ENCODE results near the gene CEACAM1.

The CEACAM1 gene

GRCh38 chr19:42472402-42473147 lies 55.7 kb downstream of the CEACAM1 start:
- Histone ChIP-seq H3K36me3 (no peaks in the 10 kb centered on the region), H3K9ac (peak overlapping the region in 5 of 11 experiments; percentile 79 to 82 (median 81); a peak in 7 of 22 replicates), H3K4me1 (peaks cover 32 to 100% (median 82%) of the 10 kb centered on the region in 10 experiments), H3K4me3 (no peak overlapping the region), H3K4me2 (peak overlapping the region in 10 of 11 experiments; percentile 6 to 95 (median 89); a peak in 18 of 22 replicates), H3K9me3 (replicated peaks in 1 of 11) (0 out of 22 replicates have a peak, but pooled peaks cover 0 to 5% (median 0%) of the 10 kb centered on the region in 11 experiments), H3K27me3 (no peaks in the 10 kb centered on the region), H3K27ac (peak overlapping the region in 9 of 11 experiments; percentile 79 to 97 (median 91); a peak in 17 of 22 replicates), H4K20me1 (no peaks in the 10 kb centered on the region)
- peak in 8 of 11 experiments; percentile 34 to 83 (median 50); a peak in 12 of 22 replicates for TF ChIP-seq Cebpa-rat (IDR thresholded peaks at IDR 0.05)

- Histone ChIP-seq H3K27ac (peak overlapping the region in 9 of 11 experiments; percentile 79 to 97 (median 91); a peak in 18 of 22 replicates), H3K27me3 (no peaks in the 10 kb centered on the region), H4K20me1 (no peaks in the 10 kb centered on the region; a peak in 2 of 22 replicates), H3K4me1 (peaks cover 40 to 100% (median 91%) of the 10 kb centered on the region in 10 experiments), H3K9ac (peak overlapping the region in 8 of 11 experiments; percentile 53 to 82 (median 80); a peak in 12 of 22 replicates), H3K9me3 (replicated peaks in 1 of 11) (no peaks in the 10 kb centered on the region), H3K4me3 (no peak overlapping the region), H3K4me2 (peak overlapping the region in 10 of 11 experiments; percentile 73 to 95 (median 89); a peak in 19 of 22 replicates), H3K36me3 (no peaks in the 10 kb centered on the region)
- TF ChIP-seq Cebpa-rat (IDR thresholded peaks at IDR 0.05): no peak
Observed at GRCh38 chr19:42471554-42472249, 56.6 kb downstream of the CEACAM1 start.

GRCh38 chr19:42469311-42470235 lies 58.7 kb downstream of the CEACAM1 start:
- Histone ChIP-seq H3K4me1 (peaks cover 61 to 100% (median 98%) of the 10 kb centered on the region in 10 experiments), H3K27ac (peak overlapping the region in 10 of 11 experiments; percentile 27 to 97 (median 91); a peak in 19 of 22 replicates), H3K9me3 (replicated peaks in 1 of 11) (0 out of 22 replicates have a peak, but pooled peaks cover 0 to 5% (median 0%) of the 10 kb centered on the region in 11 experiments), H3K27me3 (no peaks in the 10 kb centered on the region), H3K4me3 (peak overlapping the region in 3 of 10 experiments; percentile 0 to 30 (median 21); a peak in 2 of 20 replicates), H3K36me3 (no peaks in the 10 kb centered on the region), H4K20me1 (no peaks in the 10 kb centered on the region; a peak in 2 of 22 replicates), H3K9ac (peak overlapping the region in 10 of 11 experiments; percentile 15 to 82 (median 80); a peak in 19 of 22 replicates), H3K4me2 (peak overlapping the region; percentile 73 to 95 (median 88))
- peak in 9 of 11 experiments; percentile 68 to 98 (median 97); a peak in 17 of 22 replicates for TF ChIP-seq Cebpa-rat (IDR thresholded peaks at IDR 0.05)

- Histone ChIP-seq H3K9ac (peak overlapping the region in 9 of 11 experiments; percentile 56 to 82 (median 80); a peak in 17 of 22 replicates), H3K27me3 (no peaks in the 10 kb centered on the region), H3K4me3 (peak overlapping the region in 2 of 10 experiments; percentile 30 to 44; a peak in 3 of 20 replicates), H3K36me3 (no peaks in the 10 kb centered on the region), H3K4me2 (peak overlapping the region; percentile 73 to 95 (median 88)), H3K27ac (peak overlapping the region in 9 of 11 experiments; percentile 79 to 97 (median 91); a peak in 19 of 22 replicates), H3K9me3 (replicated peaks in 1 of 11) (0 out of 22 replicates have a peak, but pooled peaks cover 0 to 7% (median 0%) of the 10 kb centered on the region in 11 experiments), H4K20me1 (no peaks in the 10 kb centered on the region; a peak in 2 of 22 replicates), H3K4me1 (peaks cover 61 to 99% (median 92%) of the 10 kb centered on the region in 10 experiments)
- no peak for TF ChIP-seq Cebpa-rat (IDR thresholded peaks at IDR 0.05)
Observed at GRCh38 chr19:42468273-42468796, 59.9 kb downstream of the CEACAM1 start.

GRCh38 chr19:42467183-42467760 lies 61.0 kb downstream of the CEACAM1 start:
- peak overlapping the region in 9 of 11 experiments; percentile 63 to 82 (median 79); a peak in 17 of 22 replicates for H3K9ac ChIP-seq
- peak overlapping the region in 10 of 11 experiments; percentile 21 to 97 (median 91); a peak in 19 of 22 replicates for H3K27ac ChIP-seq
- H3K36me3 ChIP-seq: no peaks in the 10 kb centered on the region
- H3K4me2 ChIP-seq: peak overlapping the region; percentile 73 to 95 (median 88)
- H3K4me3 ChIP-seq: peak overlapping the region in 5 of 10 experiments; percentile 22 to 45 (median 38); a peak in 6 of 20 replicates
- H3K27me3 ChIP-seq: no peaks in the 10 kb centered on the region
- H4K20me1 ChIP-seq: no peaks in the 10 kb centered on the region; a peak in 2 of 22 replicates
- 0 out of 22 replicates have a peak, but pooled peaks cover 0 to 7% (median 0%) of the 10 kb centered on the region in 11 experiments for H3K9me3 ChIP-seq (replicated peaks in 1 of 11)
- no peak for TF ChIP-seq Cebpa-rat (IDR thresholded peaks at IDR 0.05)
- peaks cover 61 to 98% (median 90%) of the 10 kb centered on the region in 10 experiments for H3K4me1 ChIP-seq

- Histone ChIP-seq H3K9me3 (replicated peaks in 1 of 11) (0 out of 22 replicates have a peak, but pooled peaks cover 0 to 7% (median 0%) of the 10 kb centered on the region in 11 experiments), H3K27ac (peak overlapping the region in 10 of 11 experiments; percentile 21 to 97 (median 91); a peak in 20 of 22 replicates), H3K4me1 (peaks cover 61 to 98% (median 89%) of the 10 kb centered on the region in 10 experiments), H3K27me3 (no peaks in the 10 kb centered on the region), H3K4me2 (peak overlapping the region; percentile 73 to 95 (median 88)), H3K36me3 (no peaks in the 10 kb centered on the region), H3K4me3 (peak overlapping the region in 5 of 10 experiments; percentile 22 to 45 (median 38); a peak in 8 of 20 replicates), H3K9ac (peak overlapping the region in 10 of 11 experiments; percentile 2 to 82 (median 78); a peak in 19 of 22 replicates), H4K20me1 (no peaks in the 10 kb centered on the region; a peak in 2 of 22 replicates)
- no peak for TF ChIP-seq Cebpa-rat (IDR thresholded peaks at IDR 0.05)
Observed at GRCh38 chr19:42466521-42467182, 61.6 kb downstream of the CEACAM1 start.

Data from BLaER1 treated with 17β-estradiol and CSF1 and Interleukin-3, amounts not matched to agents 10 nM and 100 nM (cell line).